Chondrocyte (in vitro differentiated cells): ENCODE data around the gene KRT84. TPM values are rescaled to one million over a fixed set of nuclear protein-coding genes. Genes with fewer than 3 reads are reported as not detected.

ENCODE experiments used
- DNase-seq: peaks from one replicate; pipeline ENCODE4 v3.0.0; 2021; ENCODE audit warnings: mixed read lengths, low spot score
- H3K27ac Mint-ChIP-seq: one replicate; pipeline ENCODE4 v1.8.0; 2021; ENCODE audit warnings: mild to moderate bottlenecking, moderate library complexity, mixed read lengths; ENCODE audit not compliant: unreplicated experiment
- H3K27me3 Mint-ChIP-seq: 2 replicates; pipeline ENCODE4 v1.8.0; 2021; ENCODE audit warnings: low read depth, mixed read lengths
- H3K36me3 Mint-ChIP-seq: 2 replicates; pipeline ENCODE4 v1.8.0; 2021; ENCODE audit warnings: low read depth, mixed read lengths
- H3K4me1 Mint-ChIP-seq: 2 replicates; pipeline ENCODE4 v1.8.0; 2021; ENCODE audit warnings: low read depth, mild to moderate bottlenecking, mixed read lengths
- H3K4me3 Mint-ChIP-seq: one replicate; pipeline ENCODE4 v1.8.0; 2021; ENCODE audit warnings: mild to moderate bottlenecking, moderate library complexity, mixed read lengths; ENCODE audit not compliant: unreplicated experiment
- H3K9me3 Mint-ChIP-seq: 2 replicates; pipeline ENCODE4 v1.8.0; 2021; ENCODE audit warnings: low read depth, mixed read lengths
- CTCF ChIP-seq: fragments of 200-600 bp; sonication (generic); IDR thresholded peaks from 2 replicates; pipeline ENCODE4 v1.5.0; 2021; ENCODE audit warnings: antibody characterized with exemption, mild to moderate bottlenecking, moderate library complexity
- total RNA-seq: library from RNA; stranded (reverse); gene quantifications from 3 replicates; pipeline ENCODE4 v1.2.1, GENCODE V29; 2021

Gene KRT84
- total RNA-seq, 1 donor from 2014 or later, result not detected

- TF ChIP-seq CTCF, result no peak
- Mint-ChIP-seq H3K4me1 (no peaks in the 10 kb centered on the region), H3K27me3 (peaks cover 19% of the 10 kb centered on the region), H3K9me3 (no peaks in the 10 kb centered on the region), H3K4me3 (no peak overlapping the region), H3K27ac (no peak overlapping the region), H3K36me3 (no peaks in the 10 kb centered on the region)
- no peak for DNase-seq
Observed at GRCh38 chr12:52360663-52361271, 24.7 kb downstream of the KRT84 start.

GRCh38 chr12:52360106-52360662 lies 25.3 kb downstream of the KRT84 start:
- no peaks in the 10 kb centered on the region for H3K36me3 Mint-ChIP-seq
- H3K4me1 Mint-ChIP-seq, result no peaks in the 10 kb centered on the region
- H3K4me3 Mint-ChIP-seq, result no peak overlapping the region
- peaks cover 20% of the 10 kb centered on the region for H3K27me3 Mint-ChIP-seq
- H3K27ac Mint-ChIP-seq, result no peak overlapping the region
- no peak for TF ChIP-seq CTCF
- H3K9me3 Mint-ChIP-seq, result no peaks in the 10 kb centered on the region
- DNase-seq, result no peak

- TF ChIP-seq CTCF, result no peak
- H3K4me3 Mint-ChIP-seq, result no peak overlapping the region
- no peaks in the 10 kb centered on the region for H3K4me1 Mint-ChIP-seq
- no peak overlapping the region for H3K27ac Mint-ChIP-seq
- H3K9me3 Mint-ChIP-seq, result no peaks in the 10 kb centered on the region
- DNase-seq, result no peak
- peaks cover 25% of the 10 kb centered on the region for H3K27me3 Mint-ChIP-seq
- no peaks in the 10 kb centered on the region for H3K36me3 Mint-ChIP-seq
Observed at GRCh38 chr12:52359621-52360061, 25.8 kb downstream of the KRT84 start.

GRCh38 chr12:52358575-52359350 lies 26.7 kb downstream of the KRT84 start:
- Mint-ChIP-seq H3K27me3 (peaks cover 27% of the 10 kb centered on the region), H3K4me3 (no peak overlapping the region), H3K27ac (no peak overlapping the region), H3K36me3 (no peaks in the 10 kb centered on the region), H3K4me1 (peaks cover 4% of the 10 kb centered on the region), H3K9me3 (no peaks in the 10 kb centered on the region)
- no peak for DNase-seq
- no peak for TF ChIP-seq CTCF

GRCh38 chr12:52356762-52357580 lies 28.5 kb downstream of the KRT84 start:
- Mint-ChIP-seq H3K36me3 (no peaks in the 10 kb centered on the region), H3K4me1 (peaks cover 4% of the 10 kb centered on the region), H3K9me3 (no peaks in the 10 kb centered on the region), H3K27me3 (peaks cover 32% of the 10 kb centered on the region), H3K27ac (no peak overlapping the region), H3K4me3 (no peak overlapping the region)
- no peak for TF ChIP-seq CTCF
- DNase-seq, result no peak
